ENCODE results near the gene KAZN.

The KAZN gene

DNA sequence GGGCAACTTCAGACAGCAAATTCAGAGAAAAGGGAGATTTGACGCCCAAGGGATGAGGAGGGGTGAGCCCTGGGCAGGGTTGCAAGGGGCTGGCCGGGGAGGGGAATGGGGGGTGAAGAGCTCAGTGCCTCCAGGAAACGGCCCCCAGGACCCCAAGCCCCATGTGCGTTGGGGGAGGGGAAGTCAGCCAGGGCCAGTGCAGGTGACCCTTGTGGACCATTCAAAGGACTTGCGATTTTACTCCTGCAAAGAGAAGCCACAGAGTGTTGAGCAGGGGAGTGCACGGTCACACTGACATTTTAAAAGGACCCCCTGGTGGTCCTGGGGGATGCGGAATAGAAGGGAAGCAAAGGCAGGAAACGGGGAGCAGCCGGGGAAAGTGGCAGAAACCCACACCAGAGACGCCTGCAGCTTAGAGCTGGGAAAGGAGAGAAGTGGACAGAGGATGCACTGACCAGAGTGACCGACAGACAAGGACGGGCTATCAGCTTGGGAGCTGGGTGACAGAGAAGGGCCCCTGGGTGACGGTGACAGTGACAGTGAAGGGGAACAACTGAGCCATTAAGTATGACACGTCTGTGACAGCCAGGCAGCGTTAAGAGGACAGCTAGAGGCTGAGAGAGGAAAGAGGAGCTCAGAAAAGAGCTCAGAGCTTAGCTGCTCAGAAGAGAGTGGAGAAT, 501.1 kb downstream of the KAZN start:
- Histone ChIP-seq H3K9ac (ENCODE audit: low read length) (no peak overlapping the region), H3K9me2 (ENCODE audit: low read depth, low read length) (no peaks in the 10 kb centered on the region), H3K4me3 (ENCODE audit: low read depth, low read length, poor library complexity, severe bottlenecking) (no peak overlapping the region), H3K4me1 (ENCODE audit: insufficient read depth, low read length, severe bottlenecking) (no peaks in the 10 kb centered on the region), H3F3A (ENCODE audit: insufficient read depth, low read length) (no peaks in the 10 kb centered on the region), H3K9me3 (ENCODE audit: low read length) (no peaks in the 10 kb centered on the region), H3K79me2 (ENCODE audit: insufficient read depth, low read length) (no peaks in the 10 kb centered on the region), H2AFZ (ENCODE audit: low read length) (no peak overlapping the region), H3K4me2 (ENCODE audit: low read length) (no peak overlapping the region), H3K27me3 (ENCODE audit: insufficient read depth, low read length) (no peaks in the 10 kb centered on the region), H3K27ac (ENCODE audit: low read depth, low read length, poor library complexity, severe bottlenecking) (no peak overlapping the region), H3K36me3 (ENCODE audit: insufficient read depth, low read length) (no peaks in the 10 kb centered on the region), H4K20me1 (ENCODE audit: insufficient read depth, low read length) (no peaks in the 10 kb centered on the region)
- TF ChIP-seq CTCF (IDR thresholded peaks at IDR 0.05; ENCODE audit: low read length) (no peak), EZH2 (IDR thresholded peaks at IDR 0.05; ENCODE audit: borderline replicate concordance, low read length) (no peak)

DNA sequence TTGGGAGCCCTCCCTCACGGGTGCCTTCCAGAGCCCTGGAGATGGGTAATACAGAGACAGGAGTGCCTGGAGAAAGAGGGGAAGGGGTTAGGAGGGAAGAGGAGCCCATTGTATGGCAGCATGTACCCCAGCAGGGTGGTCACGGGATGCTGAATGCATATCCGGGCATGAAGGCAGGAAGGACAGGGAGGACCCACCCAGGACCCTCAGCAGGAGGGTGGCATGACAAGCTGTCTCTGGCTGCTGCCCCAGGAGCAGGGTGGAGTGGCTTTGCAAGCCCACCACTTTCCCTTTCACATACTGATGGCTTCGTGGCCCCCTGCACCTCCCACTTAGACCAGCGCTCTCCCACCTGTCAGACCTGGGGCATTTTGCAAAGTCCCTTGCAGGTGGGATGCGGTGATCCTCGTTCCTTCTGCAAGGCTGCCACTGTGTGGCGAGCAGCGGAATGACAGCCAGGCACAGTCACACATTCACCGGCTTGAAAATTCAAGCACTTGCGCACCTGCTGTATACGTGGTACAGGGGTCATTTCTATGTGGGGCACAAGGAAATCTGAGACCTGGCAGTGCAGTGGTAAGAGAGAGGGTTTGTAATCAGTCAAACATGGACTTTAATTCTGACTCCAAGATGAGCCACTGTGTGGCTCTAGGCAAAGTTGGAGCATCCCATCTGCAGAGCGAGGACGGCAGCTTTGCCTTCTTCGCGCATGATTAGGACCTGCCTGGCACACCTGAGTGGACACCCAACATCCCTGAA, 501.8 kb downstream of the KAZN start:
- no peak overlapping the region for H3K4me2 ChIP-seq (ENCODE audit: low read length)
- no peak overlapping the region for H3K27ac ChIP-seq (ENCODE audit: low read depth, low read length, poor library complexity, severe bottlenecking)
- H3K27me3 ChIP-seq (ENCODE audit: insufficient read depth, low read length), result no peaks in the 10 kb centered on the region
- no peaks in the 10 kb centered on the region for H3K9me2 ChIP-seq (ENCODE audit: low read depth, low read length)
- peak; percentile 90 for TF ChIP-seq CTCF (IDR thresholded peaks at IDR 0.05; ENCODE audit: low read length)
- TF ChIP-seq EZH2 (IDR thresholded peaks at IDR 0.05; ENCODE audit: borderline replicate concordance, low read length), result no peak
- no peak overlapping the region for H3K9ac ChIP-seq (ENCODE audit: low read length)
- H3K4me1 ChIP-seq (ENCODE audit: insufficient read depth, low read length, severe bottlenecking), result no peaks in the 10 kb centered on the region
- H3K4me3 ChIP-seq (ENCODE audit: low read depth, low read length, poor library complexity, severe bottlenecking), result no peak overlapping the region
- no peaks in the 10 kb centered on the region for H3F3A ChIP-seq (ENCODE audit: insufficient read depth, low read length)
- H3K36me3 ChIP-seq (ENCODE audit: insufficient read depth, low read length), result no peaks in the 10 kb centered on the region
- no peaks in the 10 kb centered on the region for H3K9me3 ChIP-seq (ENCODE audit: low read length)
- H3K79me2 ChIP-seq (ENCODE audit: insufficient read depth, low read length), result no peaks in the 10 kb centered on the region
- H4K20me1 ChIP-seq (ENCODE audit: insufficient read depth, low read length), result no peaks in the 10 kb centered on the region
- no peak overlapping the region for H2AFZ ChIP-seq (ENCODE audit: low read length)

- Histone ChIP-seq H3K9me2 (ENCODE audit: low read depth, low read length) (no peaks in the 10 kb centered on the region), H3K4me3 (ENCODE audit: low read depth, low read length, poor library complexity, severe bottlenecking) (no peak overlapping the region), H4K20me1 (ENCODE audit: insufficient read depth, low read length) (no peaks in the 10 kb centered on the region), H3F3A (ENCODE audit: insufficient read depth, low read length) (no peaks in the 10 kb centered on the region), H3K36me3 (ENCODE audit: insufficient read depth, low read length) (no peaks in the 10 kb centered on the region), H3K4me1 (ENCODE audit: insufficient read depth, low read length, severe bottlenecking) (no peaks in the 10 kb centered on the region), H3K9me3 (ENCODE audit: low read length) (no peaks in the 10 kb centered on the region), H3K9ac (ENCODE audit: low read length) (no peak overlapping the region), H3K27me3 (ENCODE audit: insufficient read depth, low read length) (no peaks in the 10 kb centered on the region), H3K4me2 (ENCODE audit: low read length) (no peak overlapping the region), H3K79me2 (ENCODE audit: insufficient read depth, low read length) (no peaks in the 10 kb centered on the region), H2AFZ (ENCODE audit: low read length) (no peak overlapping the region), H3K27ac (ENCODE audit: low read depth, low read length, poor library complexity, severe bottlenecking) (no peak overlapping the region)
- TF ChIP-seq CTCF (IDR thresholded peaks at IDR 0.05; ENCODE audit: low read length) (no peak), EZH2 (IDR thresholded peaks at IDR 0.05; ENCODE audit: borderline replicate concordance, low read length) (no peak)
These were observed 502.6 kb downstream of the KAZN start for GRCh38 chr1:15100880-15101760.
